Measurements from ENCODE around the gene FSCN2.

The FSCN2 gene

DNA sequence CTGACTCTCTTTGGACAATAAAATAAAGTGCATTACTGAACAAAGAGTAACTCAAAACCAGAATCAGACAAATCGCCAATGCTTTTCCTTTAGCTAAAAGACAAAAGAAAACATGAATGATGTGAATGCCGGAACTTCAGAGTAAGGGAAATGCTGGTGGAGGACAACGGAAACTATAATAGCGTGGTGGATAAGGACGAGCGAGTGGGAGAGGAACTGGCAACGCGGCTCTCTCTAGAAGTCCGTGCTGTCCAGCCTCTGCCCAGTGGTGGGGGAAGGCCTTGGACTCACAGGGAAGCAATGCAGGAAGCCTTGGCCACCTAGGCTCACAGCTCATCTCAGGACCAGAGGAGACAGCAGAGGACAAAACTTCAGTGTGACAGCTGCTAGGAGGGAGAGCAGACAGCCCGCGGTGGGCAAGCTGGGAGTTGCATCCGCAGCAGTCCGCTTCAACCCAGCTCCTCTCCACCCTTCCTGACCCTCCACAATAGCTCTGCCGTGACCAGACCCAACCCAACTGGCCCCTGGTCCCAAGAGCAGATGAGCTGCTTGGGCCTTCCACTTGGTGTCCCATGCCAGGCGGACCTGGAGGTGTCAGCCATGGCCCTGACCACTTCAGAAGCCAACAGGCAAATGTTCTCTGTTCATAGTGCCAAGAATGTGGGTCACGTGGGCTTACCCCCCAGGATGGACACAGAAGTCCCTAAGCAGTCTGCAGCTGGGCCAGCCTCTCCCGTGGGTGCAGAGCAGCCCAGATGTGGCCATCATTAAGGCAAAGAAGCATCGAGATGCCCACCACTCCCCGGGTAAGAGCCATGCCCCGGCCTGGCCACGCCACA lies 29.3 kb downstream of the FSCN2 start:
- no peak for DNase-seq (ENCODE audit: low read depth)

DNA sequence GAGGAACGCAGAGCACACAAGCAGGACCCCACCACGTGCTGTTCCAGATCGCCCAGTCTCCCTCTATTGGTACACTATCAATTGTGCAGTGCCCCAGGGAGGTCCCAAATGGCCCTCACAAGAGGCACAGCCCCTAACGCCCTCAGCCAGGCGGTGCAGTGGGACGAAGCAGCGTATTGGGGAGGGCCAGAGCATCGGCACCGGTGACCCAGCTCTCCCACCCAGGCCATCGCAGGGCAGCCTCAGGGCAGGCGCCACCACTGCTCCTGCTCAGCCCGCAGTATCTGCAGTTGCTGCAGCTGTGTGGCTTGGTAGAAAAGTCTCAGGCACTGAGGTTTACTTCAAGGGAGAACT lies 29.9 kb downstream of the FSCN2 start:
- DNase-seq (ENCODE audit: low read depth) = no peak

- DNase-seq (ENCODE audit: low read depth) = no peak
Observed at GRCh38 chr17:81558941-81559806, 31.0 kb downstream of the FSCN2 start.

DNA sequence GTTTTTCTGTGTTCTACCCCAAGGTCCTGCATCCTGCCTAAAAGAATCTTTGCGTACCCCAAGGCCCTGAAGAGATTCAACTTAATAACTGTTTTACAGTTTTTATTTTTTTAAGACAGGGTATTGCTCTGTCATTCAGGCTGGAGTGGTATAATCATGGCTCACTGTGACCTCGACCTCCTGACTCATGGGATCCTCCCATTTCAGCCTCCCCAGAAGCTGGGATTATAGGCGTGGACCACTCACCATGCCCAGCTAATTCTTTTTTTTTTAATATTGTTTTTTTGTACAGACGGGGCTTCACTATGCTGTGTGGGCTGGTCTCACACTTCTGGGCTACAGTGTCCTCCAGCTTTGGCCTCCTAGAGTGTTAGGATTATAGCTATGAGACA lies 33.3 kb downstream of the FSCN2 start:
- no peak for DNase-seq (ENCODE audit: low read depth)

DNA sequence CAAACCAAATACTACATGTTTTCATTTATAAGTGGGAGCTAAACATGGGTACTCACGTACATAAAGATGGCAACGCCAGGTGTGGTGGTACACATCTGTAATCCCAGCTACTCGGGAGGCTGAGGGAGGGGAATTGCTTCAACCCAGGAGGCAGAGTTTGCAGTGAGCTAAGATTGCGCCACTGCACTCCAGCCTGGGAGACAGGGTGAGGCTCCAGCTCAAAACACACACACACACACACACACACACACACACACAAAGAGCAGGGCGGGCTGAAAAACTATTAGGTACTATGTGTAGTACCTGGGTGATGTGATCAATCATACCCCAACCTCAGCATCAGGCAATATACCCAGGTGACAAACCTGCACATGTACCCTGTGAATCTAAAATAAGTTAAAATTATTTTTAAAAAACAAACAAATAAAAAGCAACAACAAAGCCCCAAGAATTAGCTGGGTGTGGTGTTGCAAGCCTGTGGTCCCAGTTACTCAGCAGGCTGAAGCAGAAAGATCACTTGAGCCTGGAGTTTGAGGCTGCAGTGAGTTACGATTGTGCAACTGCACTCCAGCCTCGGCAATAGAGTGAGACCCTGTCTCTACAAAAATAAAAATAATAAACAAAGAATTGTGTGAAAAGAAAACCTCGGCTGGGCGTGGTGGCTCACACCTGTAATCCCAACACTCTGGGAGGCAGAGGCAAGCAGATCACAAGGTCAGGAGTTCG lies 35.8 kb downstream of the FSCN2 start:
- no peak for DNase-seq (ENCODE audit: low read depth)

GRCh38 chr17:81564778-81565177 lies 36.6 kb downstream of the FSCN2 start:
- no peak for DNase-seq (ENCODE audit: low read depth)

DNA sequence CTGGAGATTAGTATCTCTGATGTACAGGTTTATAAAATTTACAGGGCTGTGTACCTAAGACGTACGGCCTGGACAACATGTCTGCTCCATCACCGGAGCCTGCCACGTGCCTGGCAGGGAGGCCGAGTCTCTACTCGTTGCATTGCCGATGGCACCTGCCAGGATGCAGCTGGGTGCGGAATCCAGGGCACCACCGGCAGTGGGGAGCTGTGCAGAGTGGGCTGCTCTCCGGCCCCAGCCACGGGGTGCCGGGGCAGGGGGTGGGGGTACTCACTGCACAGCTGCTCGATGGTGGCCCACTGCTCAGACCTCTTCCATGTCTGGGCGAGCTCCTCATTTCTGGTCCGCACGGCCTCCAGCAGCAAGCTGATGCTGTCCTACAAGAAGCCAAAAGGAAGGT lies 37.1 kb downstream of the FSCN2 start:
- no peak for DNase-seq (ENCODE audit: low read depth)

DNA sequence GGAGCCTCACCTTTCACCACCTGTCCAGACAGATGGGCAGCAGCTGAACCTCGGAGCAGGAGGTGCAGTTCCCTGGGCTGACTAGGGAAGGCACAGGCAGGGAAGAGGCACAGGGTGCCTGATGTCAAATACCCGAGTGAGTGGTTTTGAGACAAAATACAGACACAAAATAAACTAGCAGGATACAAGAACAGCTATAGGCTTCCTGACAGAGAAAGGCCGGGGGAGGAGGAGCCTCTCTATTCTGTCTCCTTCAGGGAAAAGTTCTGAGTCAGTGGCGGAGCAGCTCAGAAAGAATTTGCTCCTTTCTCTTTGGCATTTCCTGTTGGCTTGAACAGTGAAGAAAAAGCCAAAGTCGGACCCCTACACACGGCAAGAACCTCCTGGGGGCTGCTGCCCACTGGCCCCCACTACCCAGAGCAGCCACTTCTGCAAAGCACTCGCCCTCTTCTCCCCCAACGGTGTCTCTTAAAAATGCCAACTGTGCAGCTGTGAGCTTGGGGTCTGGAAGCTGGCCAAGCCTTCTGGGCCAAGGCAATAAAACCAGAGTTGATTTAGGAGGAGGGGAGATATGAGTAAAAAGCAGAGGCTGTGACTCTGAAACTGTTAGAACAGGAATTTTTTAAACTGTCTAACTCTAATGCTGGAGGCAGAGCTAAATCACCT lies 38.4 kb downstream of the FSCN2 start:
- peak; percentile 88 for DNase-seq (ENCODE audit: low read depth)

DNA sequence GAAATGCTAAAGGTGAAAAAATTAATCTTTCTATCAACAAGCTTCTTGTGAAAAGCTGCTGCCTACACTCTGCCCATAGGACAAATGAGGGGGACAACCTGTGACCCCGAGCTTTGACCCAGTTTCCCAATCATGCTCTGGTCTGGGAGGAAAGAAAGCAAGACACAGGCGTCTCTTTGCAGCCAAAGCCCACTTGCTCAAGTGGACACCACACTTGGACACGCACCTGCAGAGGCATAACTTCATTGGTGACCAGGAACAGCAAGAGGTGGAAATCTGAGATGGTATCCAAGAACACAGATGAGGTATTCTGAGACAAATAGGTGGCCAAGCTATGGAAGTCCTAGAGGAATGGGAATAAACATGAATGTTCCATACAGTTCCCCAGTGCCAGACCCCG lies 39.0 kb downstream of the FSCN2 start:
- no peak for DNase-seq (ENCODE audit: low read depth)

GRCh38 chr17:81568416-81568815 lies 40.2 kb downstream of the FSCN2 start:
- DNase-seq (ENCODE audit: low read depth) = no peak

DNA sequence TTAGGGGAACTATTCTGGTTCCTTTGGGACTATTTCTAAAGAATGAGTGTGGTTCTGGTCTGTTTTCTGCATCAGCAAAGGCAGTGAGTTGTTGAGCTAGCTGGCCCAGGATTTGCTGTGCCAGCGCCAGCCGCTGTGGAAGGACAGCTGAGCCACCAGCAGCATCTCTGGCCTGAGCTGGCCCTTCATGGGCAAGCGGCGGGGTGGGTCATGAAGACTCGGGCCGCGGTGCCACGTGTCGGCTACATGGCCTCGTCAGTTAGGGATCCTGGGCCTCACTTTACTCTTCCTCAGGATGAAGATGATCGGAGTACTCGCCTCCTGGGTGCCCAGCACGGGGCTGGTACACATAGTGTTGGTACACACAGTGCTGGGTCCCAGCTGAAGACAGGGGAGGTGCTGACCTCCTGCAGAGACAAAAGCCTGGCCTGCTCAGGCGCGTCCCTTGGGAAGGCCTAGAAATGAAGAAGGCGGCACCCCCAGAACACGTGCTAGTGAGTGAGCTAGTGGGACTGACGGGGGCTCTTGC lies 41.9 kb downstream of the FSCN2 start:
- DNase-seq (ENCODE audit: low read depth) = no peak

DNA sequence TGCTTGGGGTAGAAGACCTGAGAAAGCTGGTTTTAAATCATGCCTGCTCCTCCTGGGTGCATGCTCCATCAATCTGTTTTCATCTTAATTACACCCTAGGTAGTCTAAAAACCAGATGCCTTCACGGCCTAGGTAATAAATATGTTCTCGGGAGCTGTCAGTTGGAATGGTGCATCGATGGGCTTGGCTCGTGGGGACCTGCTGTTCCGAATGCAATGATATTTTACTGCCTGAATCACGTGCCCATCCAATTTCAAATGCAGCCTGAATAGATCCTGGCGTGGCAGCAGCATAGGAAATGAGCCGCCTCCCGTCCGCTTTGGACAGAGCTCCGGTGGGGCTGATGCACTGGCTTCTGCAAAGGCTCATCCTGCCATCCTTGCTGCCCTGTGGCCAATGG lies 42.8 kb downstream of the FSCN2 start:
- DNase-seq (ENCODE audit: low read depth) = no peak

- no peak for DNase-seq (ENCODE audit: low read depth)
Observed at GRCh38 chr17:81572563-81573168, 44.5 kb downstream of the FSCN2 start.

DNA sequence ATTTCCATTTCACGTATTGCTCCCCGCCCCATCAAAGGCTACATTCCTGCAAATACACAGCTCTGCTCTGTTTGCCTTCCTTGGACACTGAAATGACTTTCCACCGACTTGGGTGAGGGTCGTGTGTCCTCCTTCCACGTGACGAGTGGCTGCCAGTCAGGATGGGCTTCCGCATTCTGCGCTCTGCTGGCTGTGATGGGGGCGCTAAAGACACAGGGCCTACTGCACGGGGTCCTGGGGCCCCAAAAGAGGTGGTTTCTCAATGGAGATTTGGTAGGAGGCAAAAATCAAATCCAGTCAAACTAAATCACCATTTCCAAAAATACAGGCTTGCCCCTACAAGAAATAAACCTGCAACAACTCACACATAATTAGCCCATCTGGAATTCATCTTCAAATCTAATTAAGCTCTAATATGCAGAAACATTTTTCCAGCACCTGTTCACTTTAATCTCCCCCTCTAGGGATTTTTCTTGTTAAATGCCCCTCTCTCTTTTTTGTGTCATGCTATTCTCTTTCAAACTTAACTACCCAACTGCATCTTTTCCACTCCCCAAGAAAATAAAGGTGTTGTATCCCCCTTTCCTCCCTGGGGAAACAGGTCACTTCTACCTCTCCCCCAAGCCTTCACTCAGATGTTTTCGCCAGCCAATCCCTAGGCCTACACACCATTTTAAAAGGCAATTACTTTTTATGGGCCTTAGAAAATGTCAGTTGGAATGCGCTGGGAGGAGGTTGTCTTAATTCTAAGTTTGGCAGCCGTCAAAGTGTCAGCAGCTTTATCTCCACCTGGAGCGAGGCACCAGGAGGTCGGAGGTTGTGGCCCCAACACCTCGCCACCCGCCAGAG lies 45.8 kb downstream of the FSCN2 start:
- DNase-seq (ENCODE audit: low read depth) = no peak

DNA sequence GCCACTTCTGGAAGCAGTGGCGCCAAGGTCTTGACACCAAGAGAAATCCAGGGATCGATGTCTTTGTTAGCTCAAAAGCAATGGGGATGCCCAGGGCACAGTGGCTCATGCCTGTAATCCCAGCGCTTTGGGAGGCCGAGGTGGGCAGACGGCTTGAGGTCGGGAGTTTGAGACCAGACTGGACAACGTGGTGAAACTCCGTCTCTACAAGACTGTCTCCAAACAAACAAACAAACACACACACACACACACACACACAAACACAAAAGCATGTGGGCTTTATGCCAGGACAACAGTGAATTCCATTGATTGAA lies 46.4 kb downstream of the FSCN2 start:
- no peak for DNase-seq (ENCODE audit: low read depth)

- DNase-seq (ENCODE audit: low read depth) = no peak
Observed at GRCh38 chr17:81575836-81576235, 47.7 kb downstream of the FSCN2 start.

GRCh38 chr17:81576621-81577277 lies 48.6 kb downstream of the FSCN2 start:
- DNase-seq (ENCODE audit: low read depth) = no peak

GRCh38 chr17:81577278-81578000 lies 49.3 kb downstream of the FSCN2 start:
- DNase-seq (ENCODE audit: low read depth) = no peak

- DNase-seq (ENCODE audit: low read depth) = no peak
Observed at GRCh38 chr17:81578038-81578441, 49.9 kb downstream of the FSCN2 start.
